DMS 273 treated with DMSO at 0.1 percent for 48 hours (cell line): Measurements from ENCODE around the gene KIF1C.
"Not testable (repeated sequence)": the region's sequence is repeated elsewhere in the genome, so short reads cannot be mapped to it uniquely, and the experiment has no call there.

Source experiments
- DNase-seq: peaks from one replicate; lab custom pipeline; 2025; lab: John Stamatoyannopoulos, UW

KIF1C gene

GRCh38 chr17:5045496-5045895, 47.7 kb downstream of the KIF1C start:
- DNase-seq = no peak

DNA sequence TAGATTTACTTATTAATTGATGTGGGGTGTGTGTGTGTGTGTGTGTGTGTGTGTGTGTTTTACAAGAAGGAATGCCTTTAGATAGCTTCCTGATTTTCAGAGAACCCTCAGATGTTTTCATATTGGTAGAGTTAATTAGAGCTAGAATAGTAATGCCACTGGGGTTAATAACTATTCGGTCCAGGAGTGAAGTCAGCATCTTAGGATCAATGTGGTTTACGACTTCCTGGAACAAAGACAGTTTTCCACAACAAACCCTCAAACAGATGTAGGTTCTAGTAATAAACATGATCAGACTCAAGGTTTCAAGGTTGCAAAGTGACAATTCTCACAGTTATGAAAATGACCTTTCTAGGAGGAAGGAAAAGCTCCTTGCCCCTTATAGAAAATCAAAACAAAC, 49.7 kb downstream of the KIF1C start:
- no peak for DNase-seq

- DNase-seq = no peak
These were observed 51.6 kb downstream of the KIF1C start for GRCh38 chr17:5049314-5049841.

DNA sequence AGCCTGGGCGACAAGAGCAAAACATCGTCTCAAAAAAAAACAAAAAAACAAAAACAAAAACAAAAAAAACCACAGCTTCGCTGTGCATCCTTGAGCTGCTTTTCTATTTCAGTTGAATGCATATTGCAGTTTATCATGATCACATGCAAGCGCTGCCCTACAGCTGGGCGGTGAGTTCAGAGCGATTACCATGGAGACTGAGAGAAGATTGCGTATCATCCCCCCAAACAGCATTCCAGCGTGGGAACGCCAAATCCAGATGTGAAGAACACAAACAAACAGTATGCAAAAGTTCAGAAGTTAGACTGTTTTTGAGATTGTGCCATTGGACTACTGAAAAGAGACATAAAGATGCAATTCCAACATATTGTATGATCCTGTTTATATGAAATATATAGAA, 52.5 kb downstream of the KIF1C start:
- DNase-seq = no peak

GRCh38 chr17:5055543-5055942, 57.8 kb downstream of the KIF1C start:
- DNase-seq = no peak

DNA sequence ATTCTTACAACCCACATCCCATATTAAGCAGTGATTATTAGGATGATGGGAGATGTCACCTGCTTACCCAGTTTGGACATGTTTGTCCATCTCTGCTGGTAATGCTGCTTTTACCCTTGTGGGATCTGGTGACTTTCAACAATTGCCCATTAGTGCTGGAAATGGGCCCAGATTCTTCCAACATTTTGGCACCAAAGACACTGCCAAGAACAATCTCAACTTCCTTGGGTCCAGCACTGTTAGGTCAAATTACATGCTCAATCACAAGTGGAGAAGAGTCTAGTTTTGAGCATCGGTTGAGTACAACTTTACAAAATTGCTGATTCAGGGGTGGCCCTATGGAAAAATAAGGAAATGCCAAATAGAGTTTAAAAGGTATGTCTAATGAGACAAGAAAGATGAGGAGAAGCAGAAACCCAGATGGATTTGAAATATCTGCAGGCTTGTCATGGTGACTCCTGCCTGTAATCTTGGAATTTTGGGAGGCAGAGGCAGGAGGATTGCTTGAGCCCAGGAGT, 67.5 kb downstream of the KIF1C start:
- DNase-seq = no peak

DNA sequence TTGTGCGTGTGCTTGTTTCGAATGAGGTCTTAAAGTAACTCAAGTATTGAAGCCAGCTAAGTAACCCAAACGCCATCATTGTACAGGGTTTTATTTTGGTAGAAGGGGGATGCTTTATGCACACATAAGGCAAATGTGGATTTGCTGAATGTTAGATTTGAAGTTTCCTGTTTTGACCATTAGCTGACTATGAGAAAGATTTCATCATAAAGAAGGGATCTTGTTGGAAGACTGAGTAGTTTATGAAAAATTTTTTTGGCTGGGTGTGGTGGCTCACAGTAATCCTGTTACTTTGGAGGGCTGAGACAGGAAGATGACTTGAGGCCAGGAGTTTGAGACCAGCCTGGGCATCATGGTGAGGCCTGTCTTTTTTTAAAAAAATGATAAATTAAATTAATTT, 70.5 kb downstream of the KIF1C start:
- no peak for DNase-seq

GRCh38 chr17:5069724-5070123, 72.0 kb downstream of the KIF1C start:
- DNase-seq = no peak

- not testable (repeated sequence) for DNase-seq
These were observed 77.7 kb downstream of the KIF1C start for GRCh38 chr17:5075472-5075871.

DNA sequence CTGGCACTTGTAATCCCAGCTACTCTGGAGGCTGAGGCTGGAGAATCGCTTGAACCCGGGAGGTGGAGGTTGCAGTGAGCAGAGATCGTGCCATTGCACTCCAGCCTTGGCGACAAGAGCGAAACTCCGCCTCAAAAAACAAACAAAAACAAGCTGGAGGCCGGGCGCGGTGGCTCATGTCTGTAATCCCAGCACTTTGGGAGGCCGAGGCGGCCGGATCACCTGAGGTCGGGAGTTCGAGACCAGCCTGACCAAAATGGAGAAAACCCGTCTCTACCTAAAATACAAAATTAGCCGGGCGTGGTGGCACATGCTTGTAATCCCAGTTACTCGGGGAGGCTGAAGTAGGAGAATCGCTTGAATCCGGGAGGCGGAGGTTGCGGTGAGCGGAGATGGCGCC, 79.5 kb downstream of the KIF1C start:
- not testable (repeated sequence) for DNase-seq

DNA sequence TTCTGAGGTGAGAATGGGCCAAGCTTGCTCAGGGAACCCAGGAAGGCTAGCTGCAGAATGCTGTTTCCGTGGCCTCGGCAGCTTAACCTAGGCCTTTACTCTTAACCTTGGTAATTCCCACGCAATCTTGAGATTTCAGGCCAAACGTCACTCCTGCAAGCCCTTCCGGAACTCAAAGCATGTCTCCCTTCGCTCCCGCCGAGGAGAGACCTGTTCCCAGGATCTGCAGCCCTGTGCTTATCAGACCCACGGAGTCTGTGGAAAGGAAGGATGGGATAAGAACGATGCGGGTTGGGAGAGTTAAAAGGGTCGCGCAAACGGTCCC, 80.0 kb downstream of the KIF1C start:
- DNase-seq = no peak
